HS-27A (cell line): ENCODE results near the gene NRAP.
A peak's percentile ranks its signal among the peaks of the same experiment; 100 is the strongest.
"Not testable (repeated sequence)": the region's sequence is repeated elsewhere in the genome, so short reads cannot be mapped to it uniquely, and the experiment has no call there.

Source experiments
- DNase-seq: peaks from one replicate; pipeline ENCODE4 v3.0.0-alpha.2; 2012; ENCODE audit warnings: low read depth, missing footprints

NRAP gene

GRCh38 chr10:113680190-113681111 lies 16.6 kb upstream of the NRAP start:
- peak; percentile 9 for DNase-seq

GRCh38 chr10:113679463-113680189 lies 15.8 kb upstream of the NRAP start, which contains the start of gene CASP7:
Gene CASP7 (plus strand): TSS chr10:113679912. CDS start chr10:113697494, 17,582 bp downstream.
- peak; percentile 38 for DNase-seq

- DNase-seq = no peak
Measured at GRCh38 chr10:113666682-113667252, 2.9 kb upstream of the NRAP start.

- peak; percentile 33 for DNase-seq
Measured at GRCh38 chr10:113665806-113666354, 2.0 kb upstream of the NRAP start.

GRCh38 chr10:113665352-113665751 lies 1.5 kb upstream of the NRAP start:
- DNase-seq = no peak

- no peak for DNase-seq
Measured at GRCh38 chr10:113663142-113663541, 699 bp downstream of the NRAP start.

GRCh38 chr10:113661332-113661731 lies 2.5 kb downstream of the NRAP start:
- DNase-seq = no peak

- no peak for DNase-seq
Measured at GRCh38 chr10:113657544-113657943, 6.3 kb downstream of the NRAP start.

GRCh38 chr10:113656896-113657295 lies 6.9 kb downstream of the NRAP start:
- no peak for DNase-seq

GRCh38 chr10:113652456-113652855 lies 11.4 kb downstream of the NRAP start:
- DNase-seq = not testable (repeated sequence)

GRCh38 chr10:113651898-113652297 lies 11.9 kb downstream of the NRAP start:
- DNase-seq = no peak

- DNase-seq = no peak
Measured at GRCh38 chr10:113651021-113651420, 12.8 kb downstream of the NRAP start.

- DNase-seq = no peak
Measured at GRCh38 chr10:113650172-113650571, 13.7 kb downstream of the NRAP start.

- DNase-seq = no peak
Measured at GRCh38 chr10:113648478-113648877, 15.4 kb downstream of the NRAP start.

- no peak for DNase-seq
Measured at GRCh38 chr10:113647812-113648211, 16.0 kb downstream of the NRAP start.

GRCh38 chr10:113646336-113647201 lies 17.3 kb downstream of the NRAP start:
- no peak for DNase-seq

GRCh38 chr10:113644185-113645120 lies 19.4 kb downstream of the NRAP start:
- DNase-seq = no peak

GRCh38 chr10:113643183-113643582 lies 20.7 kb downstream of the NRAP start:
- DNase-seq = no peak

GRCh38 chr10:113641702-113642101 lies 22.1 kb downstream of the NRAP start:
- DNase-seq = no peak

- DNase-seq = no peak
Measured at GRCh38 chr10:113639966-113640365, 23.9 kb downstream of the NRAP start.
